GM12878 (cell line): ENCODE results near the gene PLPPR2. TPM values are rescaled to one million over a fixed set of nuclear protein-coding genes. Genes with fewer than 3 reads are reported as not detected.

Source experiments
- ATAC-seq: fragments of 200-7000 bp; cut with Tn5 transposase; 3 replicates; pipeline ENCODE4 v1.9.1; 2020; ENCODE audit warnings: mild to moderate bottlenecking, moderate library complexity
- BruUV-seq: library from RNA; stranded (reverse); fragments of 400-500 nt; replicated peaks from 2 replicates; lab custom pipeline; 2021; lab: Mats Ljungman, UMichigan
- CTCF ChIA-PET: fragments of 300-600 bp; sonication (Branson Sonifier 250); formaldehyde crosslinking; extraction: SDS; loops from one replicate; lab custom pipeline; 2021; ENCODE audit warnings: inconsistent platforms; lab: Yijun Ruan, JAX
- POLR2A ChIA-PET: fragments of 350-600 bp; formaldehyde crosslinking; extraction: SDS; loops from one replicate; lab custom pipeline; 2021; ENCODE audit warnings: inconsistent platforms; lab: Charles Lee
- RAD21 ChIA-PET: fragments of 300-600 bp; sonication (Branson Sonifier 250); formaldehyde crosslinking; loops from one replicate; lab custom pipeline; 2023; ENCODE audit warnings: antibody characterized with exemption; ENCODE audit not compliant: unreplicated experiment; lab: Charles Lee
- SMC1A ChIA-PET: fragments of 300-600 bp; sonication (Branson Sonifier 250); formaldehyde crosslinking; loops from one replicate; lab custom pipeline; 2023; ENCODE audit not compliant: unreplicated experiment, uncharacterized antibody; lab: Charles Lee
- DNase-seq: peaks from one replicate; pipeline ENCODE4 v3.0.0-alpha.2; 2011; ENCODE audit warnings: low read depth, low spot score
- FAIRE-seq: peaks from 3 replicates; lab custom pipeline; 2011; peaks lifted over from hg19 to GRCh38; lab: Jason Lieb, UNC
- H2AFZ ChIP-seq: 2 replicates; pipeline ENCODE4 v1.6.0; 2011; ENCODE audit warnings: low read depth, low read length, control low read depth; ENCODE audit not compliant: control insufficient read depth
- H3K27ac ChIP-seq: 2 replicates; pipeline ENCODE4 v1.5.1; 2011; ENCODE audit warnings: control low read depth; ENCODE audit not compliant: control insufficient read depth, insufficient read depth
- H3K27me3 ChIP-seq, 2 experiments: replicated peaks in 1 of 2; 2 replicates each; pipeline versions ENCODE4 v1.6.0 to v1.6.1; 2011; ENCODE audit warnings: low read length in 1 of 2; ENCODE audit not compliant: control insufficient read depth in 2 of 2, insufficient read depth in 2 of 2
- H3K36me3 ChIP-seq, 2 experiments: 2 replicates each; pipeline ENCODE4 v1.5.1; 2011; ENCODE audit warnings: low read length in 1 of 2; ENCODE audit not compliant: control insufficient read depth in 2 of 2, insufficient read depth in 2 of 2
- H3K4me1 ChIP-seq: 2 replicates; pipeline ENCODE4 v1.6.1; 2011; ENCODE audit warnings: mild to moderate bottlenecking, low read length, moderate library complexity, mixed read lengths; ENCODE audit not compliant: control insufficient read depth, insufficient read depth
- H3K4me2 ChIP-seq: 2 replicates; pipeline ENCODE4 v1.6.0; 2011; ENCODE audit warnings: control low read depth; ENCODE audit not compliant: control insufficient read depth, insufficient read depth
- H3K4me3 ChIP-seq: fragments of 200-600 bp; sonication (generic); 2 replicates; pipeline ENCODE4 v1.5.1; 2016
- H3K79me2 ChIP-seq: 2 replicates; pipeline ENCODE4 v1.6.0; 2011; ENCODE audit warnings: low read length; ENCODE audit not compliant: control insufficient read depth, insufficient read depth
- H3K9ac ChIP-seq: 2 replicates; pipeline ENCODE4 v1.8.0; 2011; ENCODE audit warnings: low read length, control low read depth, mixed read lengths; ENCODE audit not compliant: control insufficient read depth, insufficient read depth
- H3K9me3 ChIP-seq: replicated peaks from 3 replicates; pipeline ENCODE4 v1.5.1; 2011; ENCODE audit warnings: mild to moderate bottlenecking, low read length; ENCODE audit not compliant: control insufficient read depth, insufficient read depth
- H4K20me1 ChIP-seq: 2 replicates; pipeline ENCODE4 v1.6.0; 2011; ENCODE audit not compliant: control insufficient read depth, insufficient read depth
- ATF3 ChIP-seq: IDR thresholded peaks from 2 replicates; pipeline ENCODE4 v1.6.1; 2011; ENCODE audit warnings: low read depth, mild to moderate bottlenecking, low read length, moderate library complexity, borderline replicate concordance; ENCODE audit errors: extremely low read depth
- BHLHE40 ChIP-seq, 2 experiments: fragments of 450-650 bp in 1 of 2; IDR thresholded peaks; 2 replicates each; pipeline ENCODE4 v1.6.1; 2011 to 2017; ENCODE audit warnings: low read depth in 2 of 2, borderline replicate concordance in 1 of 2, improper control_type of control experiment in 1 of 2, low read length in 1 of 2, mild to moderate bottlenecking in 1 of 2
- DPF2 ChIP-seq: fragments of 450-650 bp; IDR thresholded peaks from 2 replicates; pipeline ENCODE4 v1.6.1; 2017; ENCODE audit warnings: mild to moderate bottlenecking
- EED ChIP-seq: sonication (generic); IDR thresholded peaks from 2 replicates; pipeline ENCODE4 v1.6.1; 2016; ENCODE audit warnings: antibody characterized with exemption, low read depth
- FOS ChIP-seq: IDR thresholded peaks from 3 replicates; pipeline ENCODE4 v1.6.1; 2011; ENCODE audit warnings: borderline replicate concordance; ENCODE audit not compliant: insufficient read length; ENCODE audit errors: extremely low read depth
- FOXM1 ChIP-seq: IDR thresholded peaks from 2 replicates; pipeline ENCODE4 v1.6.1; 2012; ENCODE audit warnings: low read depth, mild to moderate bottlenecking, inconsistent platforms, low read length, moderate library complexity
- IKZF1 ChIP-seq: fragments of 450-650 bp; conservative IDR thresholded peaks from 2 replicates; pipeline ENCODE4 v1.6.1; 2017; ENCODE audit warnings: antibody characterized with exemption, mild to moderate bottlenecking
- LARP7 ChIP-seq: fragments of 450-650 bp; IDR thresholded peaks from 2 replicates; pipeline ENCODE4 v1.6.1; 2017; ENCODE audit warnings: mild to moderate bottlenecking
- NR2F1 ChIP-seq: fragments of 450-650 bp; conservative IDR thresholded peaks from 2 replicates; pipeline ENCODE4 v1.6.1; 2017; ENCODE audit warnings: mild to moderate bottlenecking
- PAX5 ChIP-seq: IDR thresholded peaks from 2 replicates; pipeline ENCODE4 v1.6.1; 2011; ENCODE audit warnings: low read depth, low read length, borderline replicate concordance
- RFX5 ChIP-seq: IDR thresholded peaks from 2 replicates; pipeline ENCODE4 v1.6.1; 2011; ENCODE audit warnings: low read depth, low read length, improper control_type of control experiment
- RUNX3 ChIP-seq: IDR thresholded peaks from 2 replicates; pipeline ENCODE4 v1.6.1; 2012; ENCODE audit warnings: low read length, inconsistent platforms
- SMARCA5 ChIP-seq: fragments of 450-650 bp; IDR thresholded peaks from 2 replicates; pipeline ENCODE4 v1.6.1; 2017; ENCODE audit warnings: mild to moderate bottlenecking
- STAT3 ChIP-seq: IDR thresholded peaks from 2 replicates; pipeline ENCODE4 v1.6.1; 2011; ENCODE audit warnings: low read depth, low read length, improper control_type of control experiment
- SUZ12 ChIP-seq: fragments of 200-600 bp; sonication (generic); IDR thresholded peaks from one replicate; pipeline ENCODE4 v1.6.1; 2018; ENCODE audit warnings: antibody characterized with exemption, mild to moderate bottlenecking; ENCODE audit not compliant: unreplicated experiment
- WGBS: methylation state at CpG from one replicate; pipeline ENCODE4 v1.1.6; 2016; ENCODE audit warnings: low lambda C conversion rate; ENCODE audit not compliant: insufficient replicate concordance, insufficient coverage; ENCODE audit errors: missing lambda C conversion rate; 5-methylcytosine and 5-hydroxymethylcytosine counted together
- in situ Hi-C: fragments of 300-500 bp; cut with MboI; formaldehyde crosslinking; loops from 9 replicates; pipeline ENCODE4 v1.14.3; 2018; ENCODE audit warnings: mixed read lengths
- intact Hi-C: fragments of 100-400 bp; cut with micrococcal nuclease; formaldehyde crosslinking; loops from one replicate; pipeline ENCODE4 v1.14.2; 2022; ENCODE audit not compliant: unreplicated experiment
- polyA plus RNA-seq, 11 experiments: library from polyadenylated mRNA; depleted of rRNA in 4 of 11; unstranded in 6 of 11; stranded (reverse) in 5 of 11; fragments of >200 nt; fragmentation: Nextera tagmentation in 4 of 11; fragmentation: Illumina TruSeq in 1 of 11; extraction: Ambion mirVana in 4 of 11; extraction: Trizol in 1 of 11; gene quantifications; 1 replicate in 1 of 11; 2 replicates in 10 of 11; pipeline versions ENCODE4 v1.2.1 to v1.2.3, GENCODE V29; 2011 to 2016; ENCODE audit warnings: inconsistent platforms in 2 of 11, missing spikeins in 2 of 11, low read depth in 1 of 11
- total RNA-seq, 4 experiments: library from RNA; depleted of rRNA in 3 of 4; stranded (reverse); fragments of >200 nt in 3 of 4; fragmentation: Illumina TruSeq in 1 of 4; extraction: Trizol in 1 of 4; gene quantifications; 2 replicates each; pipeline versions ENCODE4 v1.2.1 to v1.2.3, GENCODE V29; 2013 to 2021
- TF ChIP-seq, protein P1 (sequence below): fragments of 450-650 bp; IDR thresholded peaks from 2 replicates; pipeline ENCODE4 v1.6.1; 2017; ENCODE audit warnings: mild to moderate bottlenecking
- TF ChIP-seq, protein P2 (sequence below), 3 experiments: IDR thresholded peaks in 2 of 3; conservative IDR thresholded peaks in 1 of 3; 2 replicates each; pipeline ENCODE4 v1.5.1; 2011; ENCODE audit warnings: low read depth in 3 of 3, low read length in 3 of 3, mild to moderate bottlenecking in 3 of 3, control low read depth in 2 of 3, moderate library complexity in 2 of 3, inconsistent platforms in 1 of 3, mixed read lengths in 1 of 3; ENCODE audit not compliant: control insufficient read depth in 2 of 3, insufficient read depth in 1 of 3; ENCODE audit errors: extremely low read depth in 1 of 3

PLPPR2 gene
- total and polyA plus RNA-seq, 10 of the 15 experiments (the other 5 are each of a cell fraction or from before 2014, with no cell fraction given) = 0.09 to 2.8 (median 0.70) TPM

DNA sequence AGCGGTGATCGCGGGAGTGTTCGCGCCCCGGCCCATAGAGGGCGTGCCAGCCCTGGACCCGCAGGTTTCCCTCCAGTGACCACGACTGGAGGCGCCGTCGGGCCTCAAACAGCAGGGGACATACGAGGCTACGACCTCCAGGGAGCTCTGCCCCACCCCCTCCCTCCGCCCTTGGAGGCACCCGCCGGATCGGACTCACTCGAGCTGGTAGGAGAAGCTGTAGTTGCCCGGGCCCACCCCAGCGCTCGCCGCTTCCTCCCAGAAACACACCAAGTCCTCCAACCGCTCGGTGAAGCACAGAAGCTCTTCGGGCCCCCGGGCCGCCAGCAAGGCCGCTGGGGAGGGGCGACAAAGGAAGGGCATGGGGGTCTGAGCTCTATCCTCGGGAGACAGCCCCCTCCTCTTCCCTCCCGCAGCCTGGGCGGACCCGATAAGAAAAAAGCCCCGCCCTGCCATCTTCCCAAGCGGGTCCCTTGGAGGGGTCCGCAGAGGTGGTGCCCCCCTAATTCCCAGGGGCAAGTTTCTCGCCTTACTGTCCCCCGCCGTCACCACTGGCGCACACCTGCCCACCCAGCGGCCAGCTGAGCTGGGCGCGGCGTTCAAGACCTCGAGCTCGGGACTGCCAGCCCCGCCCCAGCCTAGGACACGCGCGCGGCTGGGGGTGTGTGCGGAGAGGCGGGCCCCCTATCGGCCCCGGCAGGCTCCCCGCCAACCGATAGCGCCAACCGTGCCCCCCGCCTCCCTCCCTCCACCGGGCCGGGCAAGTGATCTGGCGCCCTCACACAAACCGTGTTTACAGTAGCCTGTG lies 27.9 kb downstream of the PLPPR2 start:
- intact Hi-C loops (loop anchor here (5.0 kb wide), 1 partner anchor 199 kb away; no protein-coding TSS in a partner anchor), in situ Hi-C loops (no loop called here)
- Histone ChIP-seq H3K79me2 (no peaks in the 10 kb centered on the region), H3K27me3 (peaks cover 0 to 5% of the 10 kb centered on the region in 2 experiments; a peak in 2 of 4 replicates), H3K9ac (no peak overlapping the region), H3K4me2 (peak overlapping the region; percentile 71; the same call in 1 of the 2 replicates), H3K4me1 (peaks cover 13% of the 10 kb centered on the region), H4K20me1 (no peaks in the 10 kb centered on the region), H3K27ac (no peak overlapping the region), H3K9me3 (no peaks in the 10 kb centered on the region), H3K4me3 (no peak overlapping the region), H2AFZ (peak overlapping the region; percentile 24), H3K36me3 (no peaks in the 10 kb centered on the region)
- RAD21 ChIA-PET = interaction anchor here (0.5 to 1.7 kb wide), 7 partner anchors 9 to 99 kb away, joined by 3 to 9 read pairs (median 3); partner anchors contain the start of genes SWSAP1 and TSPAN16
- WGBS = 3% methylated on average over 53 of the region's 65 CpGs
- FAIRE-seq = no peak
- DNase-seq = no peak
- no TSS peak for BruUV-seq
- CTCF ChIA-PET = interaction anchor here (0.6 to 4.6 kb wide), 19 partner anchors 8 to 146 kb away, joined by 3 to 76 read pairs (median 8); partner anchors contain the start of genes CCDC159, ECSIT, ELAVL3 and ODAD3
- SMC1A ChIA-PET = interaction anchor here (0.5 to 1.7 kb wide), 6 partner anchors 8 to 99 kb away, joined by 3 to 5 read pairs (median 4); partner anchors contain the start of genes ODAD3 and SWSAP1
- TF ChIP-seq FOXM1 (0 out of 2 replicates have a peak, but pooled peaks have one; percentile 24), EED (no peak), RFX5 (no peak), LARP7 (peak; percentile 60; the same call in 1 of the 2 replicates), BHLHE40 (IDR thresholded peaks at IDR 0.05; ENCODE audit: borderline replicate concordance in 1 of 2, low read depth in 2 of 2, low read length in 1 of 2) (peak; percentile 16 to 37; a peak in 1 of 4 replicates), PAX5 (peak; percentile 71), SMARCA5 (peak; percentile 85; the same call in 1 of the 2 replicates), DPF2 (peak; percentile 27; the same call in 1 of the 2 replicates), FOS (no peak), SUZ12 (peak; percentile 63), RUNX3 (peak; percentile 49), NR2F1 (0 out of 2 replicates have a peak, but pooled peaks have one; percentile 10), STAT3 (no peak), IKZF1 (peak; percentile 66), ATF3 (no peak)
- TF ChIP-seq, protein P1, sequence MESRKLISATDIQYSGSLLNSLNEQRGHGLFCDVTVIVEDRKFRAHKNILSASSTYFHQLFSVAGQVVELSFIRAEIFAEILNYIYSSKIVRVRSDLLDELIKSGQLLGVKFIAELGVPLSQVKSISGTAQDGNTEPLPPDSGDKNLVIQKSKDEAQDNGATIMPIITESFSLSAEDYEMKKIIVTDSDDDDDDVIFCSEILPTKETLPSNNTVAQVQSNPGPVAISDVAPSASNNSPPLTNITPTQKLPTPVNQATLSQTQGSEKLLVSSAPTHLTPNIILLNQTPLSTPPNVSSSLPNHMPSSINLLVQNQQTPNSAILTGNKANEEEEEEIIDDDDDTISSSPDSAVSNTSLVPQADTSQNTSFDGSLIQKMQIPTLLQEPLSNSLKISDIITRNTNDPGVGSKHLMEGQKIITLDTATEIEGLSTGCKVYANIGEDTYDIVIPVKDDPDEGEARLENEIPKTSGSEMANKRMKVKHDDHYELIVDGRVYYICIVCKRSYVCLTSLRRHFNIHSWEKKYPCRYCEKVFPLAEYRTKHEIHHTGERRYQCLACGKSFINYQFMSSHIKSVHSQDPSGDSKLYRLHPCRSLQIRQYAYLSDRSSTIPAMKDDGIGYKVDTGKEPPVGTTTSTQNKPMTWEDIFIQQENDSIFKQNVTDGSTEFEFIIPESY = 0 out of 2 replicates have a peak, but pooled peaks have one; percentile 30
- TF ChIP-seq, protein P2, sequence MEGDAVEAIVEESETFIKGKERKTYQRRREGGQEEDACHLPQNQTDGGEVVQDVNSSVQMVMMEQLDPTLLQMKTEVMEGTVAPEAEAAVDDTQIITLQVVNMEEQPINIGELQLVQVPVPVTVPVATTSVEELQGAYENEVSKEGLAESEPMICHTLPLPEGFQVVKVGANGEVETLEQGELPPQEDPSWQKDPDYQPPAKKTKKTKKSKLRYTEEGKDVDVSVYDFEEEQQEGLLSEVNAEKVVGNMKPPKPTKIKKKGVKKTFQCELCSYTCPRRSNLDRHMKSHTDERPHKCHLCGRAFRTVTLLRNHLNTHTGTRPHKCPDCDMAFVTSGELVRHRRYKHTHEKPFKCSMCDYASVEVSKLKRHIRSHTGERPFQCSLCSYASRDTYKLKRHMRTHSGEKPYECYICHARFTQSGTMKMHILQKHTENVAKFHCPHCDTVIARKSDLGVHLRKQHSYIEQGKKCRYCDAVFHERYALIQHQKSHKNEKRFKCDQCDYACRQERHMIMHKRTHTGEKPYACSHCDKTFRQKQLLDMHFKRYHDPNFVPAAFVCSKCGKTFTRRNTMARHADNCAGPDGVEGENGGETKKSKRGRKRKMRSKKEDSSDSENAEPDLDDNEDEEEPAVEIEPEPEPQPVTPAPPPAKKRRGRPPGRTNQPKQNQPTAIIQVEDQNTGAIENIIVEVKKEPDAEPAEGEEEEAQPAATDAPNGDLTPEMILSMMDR (IDR thresholded peaks at IDR 0.05 in 2 of 3, conservative IDR thresholded peaks at IDR 0.05 in 1 of 3; ENCODE audit: control insufficient read depth in 2 of 3, extremely low read depth in 1 of 3, insufficient read depth in 1 of 3, low read depth in 3 of 3, low read length in 3 of 3) = peak; percentile 62 to 87 (median 75)
- POLR2A ChIA-PET = interaction anchor here (0.6 to 0.9 kb wide), 3 partner anchors 9 to 258 kb away, joined by 3 to 6 read pairs (median 5); partner anchors contain the start of gene SWSAP1
- peak; percentile 4; the same call in 2 of the 3 replicates for ATAC-seq
